DND-41 (cell line): Measurements from ENCODE around the gene ARFRP1.

Experiments
- ATAC-seq: fragments of 200-7000 bp; cut with Tn5 transposase; 3 replicates; pipeline ENCODE4 v1.9.1; 2021; ENCODE audit warnings: low read depth; ENCODE audit not compliant: insufficient read depth
- DNase-seq: peaks from one replicate; pipeline ENCODE4 v3.0.0-alpha.2; 2020
- H2AFZ ChIP-seq: 2 replicates; pipeline ENCODE4 v1.6.0; 2012; ENCODE audit warnings: low read depth, low read length
- H3K27ac ChIP-seq: 2 replicates; pipeline ENCODE4 v1.5.1; 2012; ENCODE audit warnings: low read length, inconsistent platforms
- H3K27me3 ChIP-seq: fragments of 200-600 bp; sonication (generic); 2 replicates; pipeline ENCODE4 v1.6.0; 2012; ENCODE audit warnings: low read length, mild to moderate bottlenecking, inconsistent platforms; ENCODE audit not compliant: insufficient read depth, poor library complexity
- H3K36me3 ChIP-seq: 2 replicates; pipeline ENCODE4 v1.5.1; 2012; ENCODE audit warnings: low read length, inconsistent platforms; ENCODE audit not compliant: insufficient read depth
- H3K4me1 ChIP-seq: 2 replicates; pipeline ENCODE4 v1.5.1; 2012; ENCODE audit warnings: mild to moderate bottlenecking, low read length; ENCODE audit not compliant: insufficient read depth
- H3K4me2 ChIP-seq: 2 replicates; pipeline ENCODE4 v1.6.0; 2012; ENCODE audit warnings: mild to moderate bottlenecking, moderate library complexity, low read length, inconsistent platforms; ENCODE audit not compliant: insufficient read depth
- H3K4me3 ChIP-seq, 2 experiments: fragments of 200-600 bp in 1 of 2; shearing (Covaris generic) in 1 of 2; 2 replicates each; pipeline ENCODE4 v1.5.1; 2012 to 2016; ENCODE audit warnings: inconsistent platforms in 2 of 2, low read length in 2 of 2, mild to moderate bottlenecking in 2 of 2, low read depth in 1 of 2, moderate library complexity in 1 of 2
- H3K79me2 ChIP-seq: 2 replicates; pipeline ENCODE4 v1.6.0; 2012; ENCODE audit warnings: low read length, inconsistent platforms; ENCODE audit not compliant: insufficient read depth
- H3K9ac ChIP-seq: 2 replicates; pipeline ENCODE4 v1.6.0; 2012; ENCODE audit warnings: low read depth, mild to moderate bottlenecking, inconsistent platforms, low read length, moderate library complexity
- H3K9me3 ChIP-seq: 2 replicates; pipeline ENCODE4 v1.5.1; 2012; ENCODE audit warnings: low read length, moderate library complexity, mild to moderate bottlenecking, inconsistent platforms; ENCODE audit not compliant: insufficient read depth, severe bottlenecking
- H4K20me1 ChIP-seq: 2 replicates; pipeline ENCODE4 v1.6.0; 2012; ENCODE audit warnings: low read length; ENCODE audit not compliant: insufficient read depth
- EZH2 ChIP-seq: IDR thresholded peaks from 3 replicates; pipeline ENCODE4 v1.6.1; 2012; ENCODE audit warnings: borderline replicate concordance, low read depth, mild to moderate bottlenecking, moderate library complexity, low read length, inconsistent platforms; ENCODE audit not compliant: severe bottlenecking
- TF ChIP-seq, protein P1 (sequence below): IDR thresholded peaks from 2 replicates; pipeline ENCODE4 v1.5.1; 2012; ENCODE audit warnings: borderline replicate concordance, low read length, moderate library complexity, mild to moderate bottlenecking; ENCODE audit not compliant: poor library complexity, severe bottlenecking; ENCODE audit errors: extremely low read depth

ARFRP1 gene

DNA sequence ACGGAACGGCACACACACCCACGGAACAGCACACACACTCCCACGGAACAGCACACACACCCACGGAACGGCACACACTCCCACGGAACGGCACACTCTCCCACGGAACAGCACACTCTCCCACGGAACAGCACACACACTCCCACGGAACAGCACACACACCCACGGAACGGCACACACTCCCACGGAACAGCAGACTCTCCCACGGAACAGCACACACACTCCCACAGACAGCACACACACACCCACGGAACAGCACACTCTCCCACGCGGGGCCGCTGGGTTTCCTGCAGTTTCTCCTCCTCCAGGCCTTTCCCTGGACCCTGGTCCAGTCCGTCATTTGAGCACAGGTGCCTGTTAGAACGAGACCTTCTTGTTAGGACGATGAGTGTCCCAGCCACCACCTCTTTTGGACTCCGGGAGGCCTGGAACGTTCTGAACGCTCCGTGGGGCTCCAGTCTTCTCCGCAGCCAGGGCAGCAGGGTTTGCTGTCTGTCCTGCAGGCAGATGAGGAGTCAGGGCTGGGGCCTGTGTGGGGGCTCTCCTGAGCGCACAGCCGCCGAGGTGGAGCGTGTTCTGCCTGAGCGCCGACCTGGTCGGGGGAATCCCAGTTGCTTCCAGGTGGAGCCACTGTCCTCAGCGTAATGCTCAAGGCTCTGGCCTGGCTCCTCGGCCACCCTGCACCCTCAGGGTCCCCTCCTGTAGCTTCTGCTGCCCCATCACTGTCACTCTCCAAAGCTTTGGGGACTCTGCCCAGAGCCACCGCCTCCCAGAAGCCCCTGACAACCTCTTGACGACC is 28.9 kb downstream of the ARFRP1 start:
- no peaks in the 10 kb centered on the region for H3K4me1 ChIP-seq

DNA sequence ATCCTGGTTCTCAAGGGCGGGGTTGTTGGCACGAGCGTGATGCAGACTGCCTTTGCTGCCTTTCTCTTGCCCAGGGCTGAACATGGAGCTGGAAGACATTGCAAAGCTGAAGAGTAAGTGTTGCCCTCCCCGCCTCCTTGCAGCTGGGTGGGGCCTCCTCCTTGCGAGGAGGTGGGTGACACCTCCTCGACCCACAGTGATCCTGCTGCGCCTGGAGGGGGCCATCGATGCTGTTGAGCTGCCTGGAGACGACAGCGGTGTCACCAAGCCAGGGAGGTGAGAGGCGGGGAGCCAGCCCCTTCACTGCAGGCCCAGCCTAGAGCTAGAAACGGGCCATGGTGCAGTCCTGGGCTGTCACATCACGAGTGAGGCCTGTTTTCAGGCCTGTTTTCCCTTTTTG is 29.7 kb downstream of the ARFRP1 start:
- Histone ChIP-seq H3K27me3 (no peaks in the 10 kb centered on the region), H3K27ac (no peak overlapping the region), H3K4me2 (no peak overlapping the region), H4K20me1 (peaks cover 15% of the 10 kb centered on the region), H3K4me1 (no peaks in the 10 kb centered on the region), H2AFZ (no peak overlapping the region), H3K36me3 (peaks cover 80% of the 10 kb centered on the region), H3K9me3 (no peaks in the 10 kb centered on the region), H3K79me2 (no peaks in the 10 kb centered on the region), H3K9ac (no peak overlapping the region), H3K4me3 (no peak overlapping the region)
- no peak for ATAC-seq
- DNase-seq = no peak
- TF ChIP-seq, protein P1, sequence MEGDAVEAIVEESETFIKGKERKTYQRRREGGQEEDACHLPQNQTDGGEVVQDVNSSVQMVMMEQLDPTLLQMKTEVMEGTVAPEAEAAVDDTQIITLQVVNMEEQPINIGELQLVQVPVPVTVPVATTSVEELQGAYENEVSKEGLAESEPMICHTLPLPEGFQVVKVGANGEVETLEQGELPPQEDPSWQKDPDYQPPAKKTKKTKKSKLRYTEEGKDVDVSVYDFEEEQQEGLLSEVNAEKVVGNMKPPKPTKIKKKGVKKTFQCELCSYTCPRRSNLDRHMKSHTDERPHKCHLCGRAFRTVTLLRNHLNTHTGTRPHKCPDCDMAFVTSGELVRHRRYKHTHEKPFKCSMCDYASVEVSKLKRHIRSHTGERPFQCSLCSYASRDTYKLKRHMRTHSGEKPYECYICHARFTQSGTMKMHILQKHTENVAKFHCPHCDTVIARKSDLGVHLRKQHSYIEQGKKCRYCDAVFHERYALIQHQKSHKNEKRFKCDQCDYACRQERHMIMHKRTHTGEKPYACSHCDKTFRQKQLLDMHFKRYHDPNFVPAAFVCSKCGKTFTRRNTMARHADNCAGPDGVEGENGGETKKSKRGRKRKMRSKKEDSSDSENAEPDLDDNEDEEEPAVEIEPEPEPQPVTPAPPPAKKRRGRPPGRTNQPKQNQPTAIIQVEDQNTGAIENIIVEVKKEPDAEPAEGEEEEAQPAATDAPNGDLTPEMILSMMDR = no peak
- no peak for TF ChIP-seq EZH2

More for the DNA sequence above, 28.9 kb downstream of the ARFRP1 start:
- peaks cover 78% of the 10 kb centered on the region for H3K36me3 ChIP-seq
- no peak for DNase-seq
- H3K27ac ChIP-seq = no peak overlapping the region
- H3K9me3 ChIP-seq = no peaks in the 10 kb centered on the region
- H3K4me2 ChIP-seq = no peak overlapping the region
- no peaks in the 10 kb centered on the region for H3K79me2 ChIP-seq
- no peak overlapping the region for H3K9ac ChIP-seq
- peaks cover 21% of the 10 kb centered on the region for H4K20me1 ChIP-seq
- H2AFZ ChIP-seq = no peak overlapping the region
- no peak for ATAC-seq
- no peak for TF ChIP-seq EZH2
- TF ChIP-seq, protein P1 = no peak
- no peaks in the 10 kb centered on the region for H3K27me3 ChIP-seq
- no peak overlapping the region for H3K4me3 ChIP-seq

DNA sequence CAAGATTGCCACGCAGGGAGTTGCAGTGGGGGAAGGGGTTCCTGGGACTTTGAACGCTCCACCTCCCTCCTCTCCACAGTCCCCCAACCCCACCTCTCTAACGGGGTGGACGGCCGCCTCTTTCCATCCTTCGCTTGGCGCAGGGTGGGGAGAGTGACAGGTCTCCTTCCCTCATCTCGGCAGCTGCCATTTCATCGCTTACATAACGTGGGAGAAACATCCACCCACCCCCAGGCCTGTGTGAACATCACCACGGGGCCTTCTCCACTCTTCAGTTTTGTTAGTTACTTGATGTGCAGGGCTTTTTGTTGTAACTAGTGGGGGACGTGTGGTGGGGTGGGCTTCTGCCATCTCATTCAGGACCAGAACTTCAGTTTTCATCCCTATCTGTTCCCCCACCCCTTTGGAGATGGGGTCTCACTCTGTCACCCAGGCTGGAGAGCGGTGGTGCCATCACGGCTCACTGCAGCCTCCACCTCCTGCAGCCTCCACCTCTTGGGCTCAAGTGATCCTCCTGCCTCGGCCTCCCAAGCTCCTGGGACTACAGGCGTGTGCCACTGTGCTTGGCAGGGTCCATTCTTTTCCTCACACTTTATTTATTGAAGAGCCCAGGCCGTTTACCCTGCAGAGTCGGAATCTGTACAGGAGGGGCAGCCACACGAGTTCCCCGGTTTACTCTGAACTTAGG is 32.0 kb downstream of the ARFRP1 start:
- TF ChIP-seq EZH2 = no peak
- TF ChIP-seq, protein P1 = no peak

More for the DNA sequence above, 32.0 kb downstream of the ARFRP1 start:
- H3K27ac ChIP-seq = no peak overlapping the region
- no peak overlapping the region for H3K4me3 ChIP-seq
- H3K36me3 ChIP-seq = peaks cover 76% of the 10 kb centered on the region
- no peak overlapping the region for H3K9ac ChIP-seq
- peaks cover 8% of the 10 kb centered on the region; the same call in 1 of the 2 replicates for H4K20me1 ChIP-seq
- no peaks in the 10 kb centered on the region for H3K9me3 ChIP-seq
- no peaks in the 10 kb centered on the region for H3K27me3 ChIP-seq
- DNase-seq (no peak), ATAC-seq (no peak)
- no peak overlapping the region for H3K4me2 ChIP-seq
- H3K4me1 ChIP-seq = no peaks in the 10 kb centered on the region
- no peak overlapping the region for H2AFZ ChIP-seq
- H3K79me2 ChIP-seq = no peaks in the 10 kb centered on the region
